Kidney epithelial cell (primary cell): ENCODE measurements around the gene SMIM3. TPM values are rescaled to one million over a fixed set of nuclear protein-coding genes. Genes with fewer than 3 reads are reported as not detected.
"Not testable (repeated sequence)": the region's sequence is repeated elsewhere in the genome, so short reads cannot be mapped to it uniquely, and the experiment has no call there.

Experiments
- DNase-seq: peaks from one replicate; pipeline ENCODE4 v3.0.0-alpha.2; 2010; ENCODE audit warnings: low read depth
- H3K27me3 ChIP-seq: 2 replicates; pipeline ENCODE4 v1.6.0; 2011; ENCODE audit warnings: low read length; ENCODE audit not compliant: control insufficient read depth, insufficient read depth
- H3K36me3 ChIP-seq: 2 replicates; pipeline ENCODE4 v1.5.1; 2011; ENCODE audit warnings: low read length; ENCODE audit not compliant: control insufficient read depth, insufficient read depth
- H3K4me3 ChIP-seq: 2 replicates; pipeline ENCODE4 v1.5.1; 2011; ENCODE audit warnings: low read depth, mild to moderate bottlenecking, control low read depth, low read length
- CTCF ChIP-seq: IDR thresholded peaks from 2 replicates; pipeline ENCODE4 v1.5.1; 2011; ENCODE audit warnings: mild to moderate bottlenecking, moderate library complexity, low read length, control low read depth, inconsistent platforms; ENCODE audit not compliant: insufficient read depth, poor library complexity, severe bottlenecking
- total RNA-seq: library from RNA; depleted of rRNA; stranded (reverse); fragments of >200 nt; gene quantifications from 2 replicates; pipeline ENCODE4 v1.2.3, GENCODE V29; 2015

The SMIM3 gene
- total RNA-seq, 1 donor from 2014 or later, result 9.7 TPM

DNA sequence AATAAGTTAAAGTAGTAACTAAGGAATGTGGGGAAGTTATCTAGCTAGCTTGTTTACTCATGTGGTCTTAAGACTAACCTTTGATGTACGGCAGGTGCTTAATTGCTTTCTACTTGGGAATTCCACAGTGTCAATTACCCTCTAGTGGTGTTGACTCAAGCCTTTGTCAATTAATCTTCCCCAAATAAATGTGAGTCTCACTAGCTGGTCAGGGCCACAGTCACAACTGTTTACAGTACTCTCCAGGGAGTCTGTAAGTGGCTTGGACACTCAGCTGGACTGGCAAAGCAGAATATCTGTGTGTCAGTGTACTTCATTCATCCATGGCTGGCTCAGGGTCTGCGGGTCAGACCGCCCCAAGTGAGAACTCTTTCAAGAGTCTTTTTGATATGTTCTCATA, 30.8 kb downstream of the SMIM3 start:
- no peak for DNase-seq
- no peak for TF ChIP-seq CTCF
- Histone ChIP-seq H3K4me3 (no peak overlapping the region), H3K27me3 (no peaks in the 10 kb centered on the region), H3K36me3 (no peaks in the 10 kb centered on the region)

GRCh38 chr5:150815010-150815409, 36.5 kb downstream of the SMIM3 start:
- Histone ChIP-seq H3K4me3 (no peak overlapping the region), H3K36me3 (no peaks in the 10 kb centered on the region), H3K27me3 (no peaks in the 10 kb centered on the region)
- DNase-seq, result no peak
- TF ChIP-seq CTCF, result no peak

- TF ChIP-seq CTCF, result no peak
- Histone ChIP-seq H3K36me3 (no peaks in the 10 kb centered on the region), H3K27me3 (no peaks in the 10 kb centered on the region), H3K4me3 (no peak overlapping the region)
- no peak for DNase-seq
These were observed 38.4 kb downstream of the SMIM3 start for GRCh38 chr5:150816946-150817345.

DNA sequence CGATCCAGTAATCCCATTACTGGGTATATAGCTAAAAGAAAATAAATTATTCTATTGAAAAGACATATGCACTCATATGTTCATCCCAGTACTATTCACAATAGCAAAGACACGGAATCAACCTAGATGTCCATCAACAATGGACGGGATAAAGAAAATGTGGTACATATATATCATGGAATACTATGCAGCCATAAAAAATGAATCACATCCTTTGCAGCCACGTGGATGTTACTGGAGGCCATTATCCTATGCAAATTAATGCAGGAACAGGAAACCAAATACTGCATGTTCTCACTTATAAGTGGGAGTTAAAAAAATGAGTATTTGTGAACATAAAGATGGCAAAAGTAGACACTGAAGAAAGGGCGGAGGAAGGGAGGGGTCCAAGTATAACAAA, 51.2 kb downstream of the SMIM3 start:
- Histone ChIP-seq H3K27me3 (no peaks in the 10 kb centered on the region), H3K36me3 (no peaks in the 10 kb centered on the region), H3K4me3 (no peak overlapping the region)
- TF ChIP-seq CTCF, result no peak
- DNase-seq, result no peak

- H3K27me3 ChIP-seq, H3K36me3 ChIP-seq, DNase-seq, H3K4me3 ChIP-seq: not testable (repeated sequence)
These were observed 53.3 kb downstream of the SMIM3 start for GRCh38 chr5:150831821-150832220.

- no peaks in the 10 kb centered on the region for H3K36me3 ChIP-seq
- no peak overlapping the region for H3K4me3 ChIP-seq
- no peak for TF ChIP-seq CTCF
- no peak for DNase-seq
- H3K27me3 ChIP-seq, result no peaks in the 10 kb centered on the region
These were observed 57.5 kb downstream of the SMIM3 start for GRCh38 chr5:150836064-150836463.
